CD14-positive monocyte (primary cell): ENCODE results near the gene SCYGR3. TPM values are rescaled to one million over a fixed set of nuclear protein-coding genes. Genes with fewer than 3 reads are reported as not detected.
A peak's percentile ranks its signal among the peaks of the same experiment; 100 is the strongest.

Experiments
- DNase-seq, 3 donors: peaks; one replicate each; pipeline ENCODE4 v3.0.0-alpha.2; 2011 to 2022
- H2AFZ ChIP-seq: 2 replicates; pipeline ENCODE4 v1.6.0; 2012; ENCODE audit warnings: mild to moderate bottlenecking, low read depth, low read length, inconsistent platforms; ENCODE audit not compliant: insufficient read depth, poor library complexity, severe bottlenecking
- H3K27ac ChIP-seq, 2 donors: 1 replicate in 1 of 2; 2 replicates in 1 of 2; pipeline ENCODE4 v1.5.1; 2012 to 2013; ENCODE audit warnings: low read length in 2 of 2, control low read depth in 1 of 2, inconsistent platforms in 1 of 2, low read depth in 1 of 2, mild to moderate bottlenecking in 1 of 2
- H3K27me3 ChIP-seq, 2 donors: one replicate each; pipeline versions ENCODE4 v1.6.0 to v1.6.1; 2011 to 2013; ENCODE audit warnings: low read length in 2 of 2; ENCODE audit not compliant: control insufficient read depth in 2 of 2, insufficient read depth in 2 of 2
- H3K36me3 ChIP-seq, 2 donors: replicated peaks in 1 of 2; 1 replicate in 1 of 2; 2 replicates in 1 of 2; pipeline versions ENCODE4 v1.5.1 to v1.6.1; 2012 to 2013; ENCODE audit warnings: low read length in 2 of 2, control low read depth in 1 of 2, inconsistent platforms in 1 of 2, mild to moderate bottlenecking in 1 of 2; ENCODE audit not compliant: insufficient read depth in 2 of 2, control insufficient read depth in 1 of 2
- H3K4me1 ChIP-seq, 2 donors: 1 replicate in 1 of 2; 2 replicates in 1 of 2; pipeline versions ENCODE4 v1.5.1 to v1.6.1; 2012 to 2013; ENCODE audit warnings: low read length in 2 of 2, control low read depth in 1 of 2, inconsistent platforms in 1 of 2, mild to moderate bottlenecking in 1 of 2, moderate library complexity in 1 of 2; ENCODE audit not compliant: insufficient read depth in 2 of 2, control insufficient read depth in 1 of 2
- H3K4me2 ChIP-seq: replicated peaks from 2 replicates; pipeline ENCODE3; 2012; ENCODE audit warnings: low read length, moderate library complexity, mild to moderate bottlenecking; ENCODE audit not compliant: poor library complexity, severe bottlenecking; ENCODE audit errors: extremely low read depth
- H3K4me3 ChIP-seq, 3 experiments: fragments of 200-600 bp in 1 of 3; sonication (generic) in 1 of 3; replicated peaks in 1 of 3; 1 replicate in 2 of 3; 2 replicates in 1 of 3; pipeline ENCODE4 v1.5.1; 2011 to 2013; ENCODE audit warnings: low read length in 3 of 3, mild to moderate bottlenecking in 3 of 3, control low read depth in 2 of 3, low read depth in 2 of 3, inconsistent platforms in 1 of 3, moderate library complexity in 1 of 3
- H3K79me2 ChIP-seq: 2 replicates; pipeline ENCODE4 v1.6.0; 2012; ENCODE audit warnings: mild to moderate bottlenecking, control low read depth, inconsistent platforms, low read length, moderate library complexity; ENCODE audit not compliant: insufficient read depth
- H3K9ac ChIP-seq: 2 replicates; pipeline ENCODE4 v1.6.0; 2017; ENCODE audit warnings: low read length, mild to moderate bottlenecking; ENCODE audit not compliant: insufficient read depth, poor library complexity, severe bottlenecking
- H3K9me3 ChIP-seq, 2 donors: replicated peaks in 1 of 2; 1 replicate in 1 of 2; 2 replicates in 1 of 2; pipeline versions ENCODE4 v1.5.1 to v1.6.1; 2012 to 2013; ENCODE audit warnings: low read length in 2 of 2, control low read depth in 1 of 2; ENCODE audit not compliant: control insufficient read depth in 1 of 2, insufficient read depth in 1 of 2
- H4K20me1 ChIP-seq: 2 replicates; pipeline ENCODE4 v1.6.0; 2012; ENCODE audit warnings: mild to moderate bottlenecking, low read length, control low read depth, moderate library complexity; ENCODE audit not compliant: insufficient read depth
- H3K27ac Mint-ChIP-seq, 7 donors: one replicate each; pipeline ENCODE4 v1.8.0; 2020; ENCODE audit warnings: mild to moderate bottlenecking in 7 of 7, mixed read lengths in 7 of 7, moderate library complexity in 6 of 7, inconsistent platforms in 2 of 7
- H3K27me3 Mint-ChIP-seq, 3 donors: one replicate each; pipeline ENCODE4 v1.8.0; 2021 to 2022; ENCODE audit warnings: low read depth in 3 of 3, mild to moderate bottlenecking in 3 of 3, mixed read lengths in 3 of 3, moderate library complexity in 3 of 3, inconsistent platforms in 1 of 3
- H3K36me3 Mint-ChIP-seq, 2 donors: one replicate each; pipeline ENCODE4 v1.8.0; 2020; ENCODE audit warnings: mixed read lengths in 2 of 2, inconsistent platforms in 1 of 2, mild to moderate bottlenecking in 1 of 2
- H3K4me1 Mint-ChIP-seq: one replicate; pipeline ENCODE4 v1.8.0; 2020; ENCODE audit warnings: mild to moderate bottlenecking, mixed read lengths
- H3K4me3 Mint-ChIP-seq, 2 donors: one replicate each; pipeline ENCODE4 v1.8.0; 2020; ENCODE audit warnings: mild to moderate bottlenecking in 2 of 2, mixed read lengths in 2 of 2, moderate library complexity in 1 of 2
- H3K9me3 Mint-ChIP-seq, 7 donors: one replicate each; pipeline ENCODE4 v1.8.0; 2020 to 2022; ENCODE audit warnings: mixed read lengths in 7 of 7, mild to moderate bottlenecking in 6 of 7, moderate library complexity in 6 of 7, inconsistent platforms in 2 of 7
- WGBS: methylation state at CpG from one replicate; pipeline ENCODE4 v1.1.5; 2013; ENCODE audit warnings: missing lambda C conversion rate; ENCODE audit not compliant: insufficient coverage; 5-methylcytosine and 5-hydroxymethylcytosine counted together
- intact Hi-C, 2 donors: fragments of 100-400 bp; cut with micrococcal nuclease; formaldehyde crosslinking; loops; one replicate each; pipeline versions ENCODE4 v1.15.0 to v1.15.1; 2023
- polyA plus RNA-seq, 3 donors: library from polyadenylated mRNA; depleted of rRNA in 1 of 3; unstranded in 2 of 3; stranded (reverse) in 1 of 3; fragments of 300-500 nt in 2 of 3; fragments of >200 nt in 1 of 3; fragmentation: Illumina TruSeq in 2 of 3; gene quantifications; 1 replicate in 2 of 3; 2 replicates in 1 of 3; pipeline ENCODE4 v1.2.3, GENCODE V29; 2012 to 2021
- TF ChIP-seq, protein P1 (sequence below): fragments of 200-600 bp; IDR thresholded peaks from one replicate; pipeline ENCODE4 v1.8.0; 2022; ENCODE audit warnings: antibody characterized with exemption, mild to moderate bottlenecking

SCYGR3 gene
- polyA plus RNA-seq, 3 donors = not detected

- Histone ChIP-seq H3K9me3 (no peaks in the 10 kb centered on the region), H3K79me2 (no peaks in the 10 kb centered on the region), H3K4me3 (no peak overlapping the region), H3K9ac (no peak overlapping the region), H3K4me2 (no peak overlapping the region), H3K27ac (no peak overlapping the region), H3K36me3 (no peaks in the 10 kb centered on the region), H2AFZ (no peak overlapping the region), H3K27me3 (peaks cover 32 to 35% of the 10 kb centered on the region in 2 donors), H3K4me1 (peaks cover 16% of the 10 kb centered on the region in 2 donors), H4K20me1 (no peaks in the 10 kb centered on the region)
- H3K27me3 Mint-ChIP-seq = peaks cover 24 to 46% (median 38%) of the 10 kb centered on the region in 3 donors
- no peak overlapping the region for H3K27ac Mint-ChIP-seq
- H3K9me3 Mint-ChIP-seq = peaks cover 0 to 2% (median 0%) of the 10 kb centered on the region in 7 donors
- peaks cover 20% of the 10 kb centered on the region for H3K4me1 Mint-ChIP-seq
- TF ChIP-seq, protein P1, sequence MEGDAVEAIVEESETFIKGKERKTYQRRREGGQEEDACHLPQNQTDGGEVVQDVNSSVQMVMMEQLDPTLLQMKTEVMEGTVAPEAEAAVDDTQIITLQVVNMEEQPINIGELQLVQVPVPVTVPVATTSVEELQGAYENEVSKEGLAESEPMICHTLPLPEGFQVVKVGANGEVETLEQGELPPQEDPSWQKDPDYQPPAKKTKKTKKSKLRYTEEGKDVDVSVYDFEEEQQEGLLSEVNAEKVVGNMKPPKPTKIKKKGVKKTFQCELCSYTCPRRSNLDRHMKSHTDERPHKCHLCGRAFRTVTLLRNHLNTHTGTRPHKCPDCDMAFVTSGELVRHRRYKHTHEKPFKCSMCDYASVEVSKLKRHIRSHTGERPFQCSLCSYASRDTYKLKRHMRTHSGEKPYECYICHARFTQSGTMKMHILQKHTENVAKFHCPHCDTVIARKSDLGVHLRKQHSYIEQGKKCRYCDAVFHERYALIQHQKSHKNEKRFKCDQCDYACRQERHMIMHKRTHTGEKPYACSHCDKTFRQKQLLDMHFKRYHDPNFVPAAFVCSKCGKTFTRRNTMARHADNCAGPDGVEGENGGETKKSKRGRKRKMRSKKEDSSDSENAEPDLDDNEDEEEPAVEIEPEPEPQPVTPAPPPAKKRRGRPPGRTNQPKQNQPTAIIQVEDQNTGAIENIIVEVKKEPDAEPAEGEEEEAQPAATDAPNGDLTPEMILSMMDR = no peak
- peak overlapping the region in 1 of 2 donors; percentile 81 for H3K4me3 Mint-ChIP-seq
- no peaks in the 10 kb centered on the region for H3K36me3 Mint-ChIP-seq
- intact Hi-C loops = no loop called here
- WGBS = no CpG with 5 or more reads among the region's 2 CpGs
- DNase-seq = no peak
Observed at GRCh38 chr2:227610123-227610522, 4.5 kb downstream of the SCYGR3 start.

- H3K27ac Mint-ChIP-seq = peak overlapping the region in 2 of 7 donors; percentile 31 to 33
- H3K27ac ChIP-seq = no peak overlapping the region
- H3K27me3 ChIP-seq = peaks cover 29 to 35% of the 10 kb centered on the region in 2 donors
- no peaks in the 10 kb centered on the region for H4K20me1 ChIP-seq
- no peaks in the 10 kb centered on the region for H3K36me3 Mint-ChIP-seq
- H3K79me2 ChIP-seq = no peaks in the 10 kb centered on the region
- no peak overlapping the region for H3K9ac ChIP-seq
- peak overlapping the region in 1 of 3 experiments; percentile 43 for H3K4me3 ChIP-seq
- WGBS = 15% methylated on average over 8 of the region's 16 CpGs
- no peak overlapping the region for H2AFZ ChIP-seq
- H3K4me1 Mint-ChIP-seq = peaks cover 20% of the 10 kb centered on the region
- intact Hi-C loops = no loop called here
- H3K9me3 Mint-ChIP-seq = peaks cover 0 to 2% (median 0%) of the 10 kb centered on the region in 7 donors
- peak; percentile 80 to 87 (median 83) for DNase-seq
- H3K4me1 ChIP-seq = peaks cover 16% of the 10 kb centered on the region in 2 donors
- H3K27me3 Mint-ChIP-seq = peaks cover 28 to 46% (median 45%) of the 10 kb centered on the region in 3 donors
- no peaks in the 10 kb centered on the region for H3K36me3 ChIP-seq
- H3K9me3 ChIP-seq = no peaks in the 10 kb centered on the region
- H3K4me2 ChIP-seq = peak overlapping the region; percentile 55
- TF ChIP-seq, protein P1 = no peak
- H3K4me3 Mint-ChIP-seq = peak overlapping the region in 1 of 2 donors; percentile 64
Observed at GRCh38 chr2:227608561-227609338, 5.9 kb downstream of the SCYGR3 start.
